ENCODE measurements around the gene KRT36. TPM values are rescaled to one million over a fixed set of nuclear protein-coding genes. Genes with fewer than 3 reads are reported as not detected.

Gene KRT36
- total RNA-seq, 6 experiments from 2014 or later = not detected

DNA sequence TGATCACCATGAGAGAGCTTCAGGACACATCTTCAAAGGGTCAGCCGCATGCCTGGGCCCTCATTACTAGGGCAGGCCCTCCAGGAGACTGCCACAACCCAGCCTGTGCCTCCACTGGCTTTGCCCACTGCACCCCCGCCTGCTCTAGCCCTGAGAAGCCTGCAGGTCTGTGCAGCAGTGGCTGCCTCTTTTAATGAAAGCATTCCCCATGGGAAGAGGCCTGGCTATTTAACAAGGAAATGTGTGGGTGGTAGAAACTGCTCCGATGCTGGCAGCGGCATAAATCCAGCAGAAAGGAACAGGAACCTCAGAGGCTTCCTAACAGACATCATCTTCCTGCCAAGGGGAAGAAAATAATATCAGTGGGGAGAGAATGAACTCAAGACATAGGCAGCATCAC lies 22.1 kb downstream of the KRT36 start:
- Mint-ChIP-seq H3K4me3 (no peak overlapping the region), H3K9me3 (peaks cover 25% of the 10 kb centered on the region), H3K27me3 (ENCODE audit: insufficient read depth) (peaks cover 44% of the 10 kb centered on the region), H3K36me3 (ENCODE audit: low read depth) (peaks cover 24% of the 10 kb centered on the region), H3K4me1 (ENCODE audit: low read depth) (peaks cover 28% of the 10 kb centered on the region), H3K27ac (no peak overlapping the region)
- TF ChIP-seq, protein P1, sequence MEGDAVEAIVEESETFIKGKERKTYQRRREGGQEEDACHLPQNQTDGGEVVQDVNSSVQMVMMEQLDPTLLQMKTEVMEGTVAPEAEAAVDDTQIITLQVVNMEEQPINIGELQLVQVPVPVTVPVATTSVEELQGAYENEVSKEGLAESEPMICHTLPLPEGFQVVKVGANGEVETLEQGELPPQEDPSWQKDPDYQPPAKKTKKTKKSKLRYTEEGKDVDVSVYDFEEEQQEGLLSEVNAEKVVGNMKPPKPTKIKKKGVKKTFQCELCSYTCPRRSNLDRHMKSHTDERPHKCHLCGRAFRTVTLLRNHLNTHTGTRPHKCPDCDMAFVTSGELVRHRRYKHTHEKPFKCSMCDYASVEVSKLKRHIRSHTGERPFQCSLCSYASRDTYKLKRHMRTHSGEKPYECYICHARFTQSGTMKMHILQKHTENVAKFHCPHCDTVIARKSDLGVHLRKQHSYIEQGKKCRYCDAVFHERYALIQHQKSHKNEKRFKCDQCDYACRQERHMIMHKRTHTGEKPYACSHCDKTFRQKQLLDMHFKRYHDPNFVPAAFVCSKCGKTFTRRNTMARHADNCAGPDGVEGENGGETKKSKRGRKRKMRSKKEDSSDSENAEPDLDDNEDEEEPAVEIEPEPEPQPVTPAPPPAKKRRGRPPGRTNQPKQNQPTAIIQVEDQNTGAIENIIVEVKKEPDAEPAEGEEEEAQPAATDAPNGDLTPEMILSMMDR (IDR thresholded peaks at IDR 0.05) = no peak
- DNase-seq = no peak

DNA sequence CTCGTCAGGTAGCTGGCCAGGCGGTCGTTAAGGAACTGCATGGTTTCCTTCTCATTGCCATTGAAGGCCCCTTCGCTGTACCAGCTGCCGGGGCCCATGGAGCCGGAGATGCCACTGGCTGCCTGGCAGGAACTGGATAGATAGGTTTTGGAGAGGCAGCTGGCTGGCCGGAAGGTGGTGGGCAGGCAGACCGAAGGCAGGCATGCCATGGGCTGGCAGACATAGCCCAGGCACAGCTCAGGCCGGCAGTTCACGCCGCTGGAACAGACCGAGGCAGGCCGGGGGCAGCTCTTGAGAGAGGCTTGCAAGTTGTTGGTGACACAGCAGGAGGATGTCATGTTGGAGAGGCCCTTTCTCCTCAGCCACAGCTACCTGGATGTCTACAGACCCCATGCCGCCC lies 22.7 kb downstream of the KRT36 start, which contains the start of gene KRT32:
TSS of gene KRT32 (minus strand) at position 399 of the 400 bp plus-strand sequence. CDS start at position 338, 61 bp downstream.
- peaks cover 44% of the 10 kb centered on the region for H3K27me3 Mint-ChIP-seq (ENCODE audit: insufficient read depth)
- H3K36me3 Mint-ChIP-seq (ENCODE audit: low read depth) = peaks cover 22% of the 10 kb centered on the region
- H3K4me3 Mint-ChIP-seq = no peak within 1 kb of the TSS
- DNase-seq = no peak
- H3K27ac Mint-ChIP-seq = no peak within 1 kb of the TSS
- TF ChIP-seq, protein P1 (IDR thresholded peaks at IDR 0.05) = no peak
- H3K4me1 Mint-ChIP-seq (ENCODE audit: low read depth) = peaks cover 28% of the 10 kb centered on the region
- peaks cover 22% of the 10 kb centered on the region for H3K9me3 Mint-ChIP-seq

DNA sequence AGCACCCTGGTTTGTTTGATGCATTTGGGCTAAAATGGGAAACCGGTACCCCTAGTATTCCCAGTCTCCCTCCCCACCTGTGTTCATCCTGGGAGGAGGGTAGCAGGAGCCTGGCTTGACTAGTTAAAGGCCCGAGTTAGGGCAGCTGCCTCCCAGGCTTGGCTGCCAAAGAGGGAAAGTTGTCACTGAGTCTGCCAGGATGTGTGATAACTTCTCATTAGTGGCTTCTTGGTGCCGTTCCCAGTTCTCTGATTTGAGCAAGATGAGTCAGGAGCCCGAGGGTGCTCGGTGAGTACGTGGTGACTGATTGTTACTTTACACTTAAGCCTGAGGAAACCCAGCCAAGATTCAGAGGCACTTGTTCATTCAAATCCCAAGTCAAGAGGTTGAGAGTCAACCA lies 25.0 kb downstream of the KRT36 start:
- TF ChIP-seq, protein P1 (IDR thresholded peaks at IDR 0.05) = no peak
- DNase-seq = peak; percentile 90
- Mint-ChIP-seq H3K4me3 (peak overlapping the region; percentile 15; the same call in 1 of the 2 replicates), H3K27me3 (ENCODE audit: insufficient read depth) (peaks cover 35% of the 10 kb centered on the region), H3K36me3 (ENCODE audit: low read depth) (peaks cover 13% of the 10 kb centered on the region), H3K27ac (no peak overlapping the region), H3K4me1 (ENCODE audit: low read depth) (peaks cover 28% of the 10 kb centered on the region), H3K9me3 (peaks cover 13% of the 10 kb centered on the region)

DNA sequence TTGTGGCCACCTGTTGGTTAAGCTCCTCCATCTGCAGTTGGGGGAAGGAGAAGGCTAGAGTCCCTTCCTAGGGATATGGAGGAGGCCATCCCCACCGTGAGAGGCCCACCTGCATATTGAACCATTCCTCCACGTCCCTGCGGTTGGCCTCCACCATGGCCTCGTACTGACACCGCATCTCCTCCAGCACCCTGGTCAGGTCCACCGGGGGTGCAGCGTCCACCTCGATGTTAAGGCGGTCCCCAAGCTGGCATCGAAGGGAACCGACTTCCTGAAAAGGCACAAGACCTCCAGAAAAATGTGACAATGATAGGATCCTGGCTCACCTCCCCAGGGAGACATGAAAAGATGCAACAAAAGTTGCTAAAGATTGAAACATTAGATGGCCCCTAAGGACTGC lies 25.5 kb downstream of the KRT36 start:
- no peak overlapping the region for H3K27ac Mint-ChIP-seq
- peaks cover 13% of the 10 kb centered on the region for H3K9me3 Mint-ChIP-seq
- no peak overlapping the region for H3K4me3 Mint-ChIP-seq
- H3K4me1 Mint-ChIP-seq (ENCODE audit: low read depth) = peaks cover 28% of the 10 kb centered on the region
- H3K27me3 Mint-ChIP-seq (ENCODE audit: insufficient read depth) = peaks cover 34% of the 10 kb centered on the region
- H3K36me3 Mint-ChIP-seq (ENCODE audit: low read depth) = peaks cover 13% of the 10 kb centered on the region
- TF ChIP-seq, protein P1 (IDR thresholded peaks at IDR 0.05) = no peak
- DNase-seq = no peak

DNA sequence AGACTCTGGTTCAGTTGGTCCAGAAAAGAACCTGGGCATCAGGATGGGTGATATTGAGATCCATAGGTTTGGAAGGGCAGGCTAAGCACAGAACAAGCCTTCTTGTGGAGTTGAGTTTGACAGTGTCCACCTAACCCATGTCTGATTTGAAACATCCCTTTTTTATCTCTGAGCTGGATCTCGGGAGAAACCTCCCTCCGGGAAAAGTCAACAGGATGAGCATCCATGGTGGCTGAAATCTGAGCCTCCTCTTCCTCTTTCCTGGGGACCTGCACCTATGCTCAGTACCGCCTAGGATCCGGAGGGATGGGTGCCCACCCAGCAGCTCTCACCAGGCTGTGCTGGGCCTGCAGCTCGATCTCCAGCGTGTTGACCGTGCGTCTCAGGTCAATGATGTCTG lies 26.0 kb downstream of the KRT36 start:
- Mint-ChIP-seq H3K27me3 (ENCODE audit: insufficient read depth) (peaks cover 34% of the 10 kb centered on the region), H3K9me3 (peaks cover 13% of the 10 kb centered on the region), H3K4me3 (no peak overlapping the region), H3K27ac (no peak overlapping the region), H3K36me3 (ENCODE audit: low read depth) (peaks cover 12% of the 10 kb centered on the region), H3K4me1 (ENCODE audit: low read depth) (peaks cover 29% of the 10 kb centered on the region)
- DNase-seq = no peak
- TF ChIP-seq, protein P1 (IDR thresholded peaks at IDR 0.05) = no peak

DNA sequence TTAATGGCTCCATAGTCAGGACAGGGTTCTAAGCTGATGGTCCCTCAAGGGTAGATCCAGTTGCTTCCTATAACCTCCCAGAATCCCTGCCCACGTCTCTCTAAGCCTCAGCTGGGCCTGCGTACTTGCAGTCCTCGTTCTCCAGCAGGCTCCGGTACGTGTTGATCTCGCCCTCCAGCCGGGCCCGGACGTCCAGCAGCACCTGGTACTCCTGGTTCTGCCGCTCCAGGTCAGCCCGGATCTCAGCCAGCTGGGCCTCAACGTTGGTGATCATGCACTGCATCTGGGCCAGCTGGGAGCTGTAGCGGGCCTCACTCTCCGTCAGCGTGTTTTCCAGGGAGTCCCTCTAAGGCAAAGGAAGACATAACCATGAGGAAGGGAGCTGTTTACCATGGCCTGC lies 27.0 kb downstream of the KRT36 start:
- Mint-ChIP-seq H3K9me3 (peaks cover 2% of the 10 kb centered on the region), H3K4me1 (ENCODE audit: low read depth) (peaks cover 31% of the 10 kb centered on the region), H3K27ac (no peak overlapping the region), H3K36me3 (ENCODE audit: low read depth) (peaks cover 1% of the 10 kb centered on the region), H3K27me3 (ENCODE audit: insufficient read depth) (peaks cover 34% of the 10 kb centered on the region), H3K4me3 (no peak overlapping the region)
- DNase-seq = no peak
- TF ChIP-seq, protein P1 (IDR thresholded peaks at IDR 0.05) = no peak

Data from HFFc6 (cell line).